ENCODE results near the gene MTERF4. TPM values are rescaled to one million over a fixed set of nuclear protein-coding genes. Genes with fewer than 3 reads are reported as not detected.
A peak's percentile ranks its signal among the peaks of the same experiment; 100 is the strongest.

Gene MTERF4
- polyA plus RNA-seq, 2 of the 4 experiments (the other 2 are of a cell fraction) = 44.9 to 47.1 TPM

GRCh38 chr2:241149925-241150659, 48.0 kb upstream of the MTERF4 start, which contains the start of gene PPP1R7 (continued):
- TF ChIP-seq CEBPB (IDR thresholded peaks at IDR 0.05) (no peak), SREBF2 (IDR thresholded peaks at IDR 0.05) (no peak), MYC (IDR thresholded peaks at IDR 0.05; ENCODE audit: borderline replicate concordance, low read length) (0 out of 2 replicates have a peak, but pooled peaks have one; percentile 18), CTCF (IDR thresholded peaks at IDR 0.05) (no peak), RAD21 (conservative IDR thresholded peaks at IDR 0.05 in 1 of 2, IDR thresholded peaks at IDR 0.05 in 1 of 2) (0 out of 5 replicates have a peak, but pooled peaks of 1 of the 2 experiments have one; percentile 24), ELK1 (IDR thresholded peaks at IDR 0.05; ENCODE audit: low read depth, low read length) (no peak), TFCP2L1 (CRISPR knock-in tag; IDR thresholded peaks at IDR 0.05) (no peak), FOSL2 (IDR thresholded peaks at IDR 0.05) (no peak), FOSL2 (CRISPR knock-in tag; IDR thresholded peaks at IDR 0.05) (no peak), ZSCAN20 (CRISPR knock-in tag; IDR thresholded peaks at IDR 0.05) (no peak), NFE2L2 (conservative IDR thresholded peaks at IDR 0.05; ENCODE audit: low read length) (no peak), HOXB5 (CRISPR knock-in tag; IDR thresholded peaks at IDR 0.05) (no peak), MAFK (IDR thresholded peaks at IDR 0.05; ENCODE audit: partially characterized antibody) (no peak), NR3C1 (IDR thresholded peaks at IDR 0.05) (no peak), HOXA7 (CRISPR knock-in tag; IDR thresholded peaks at IDR 0.05) (no peak), EHMT2 (IDR thresholded peaks at IDR 0.05; ENCODE audit: low read depth) (no peak), POLR2AphosphoS2 (conservative IDR thresholded peaks at IDR 0.05; ENCODE audit: low read length) (no peak), RFX5 (IDR thresholded peaks at IDR 0.05) (no peak), MAZ (IDR thresholded peaks at IDR 0.05; ENCODE audit: borderline replicate concordance, low read depth, low read length) (no peak), MAX (IDR thresholded peaks at IDR 0.05) (peak; percentile 15; the same call in 1 of the 2 replicates), CBX8 (IDR thresholded peaks at IDR 0.05) (no peak), FOSB (CRISPR knock-in tag; IDR thresholded peaks at IDR 0.05) (no peak), JUN (IDR thresholded peaks at IDR 0.05) (peak in 1 of 2 experiments; percentile 70; a peak in 3 of 5 replicates), HOXB13 (CRISPR knock-in tag; IDR thresholded peaks at IDR 0.05; ENCODE audit: low read depth) (no peak), BHLHE40 (IDR thresholded peaks at IDR 0.05; ENCODE audit: low read depth, low read length) (no peak), CBX2 (IDR thresholded peaks at IDR 0.05; ENCODE audit: borderline replicate concordance, low read depth) (no peak), ZNF302 (CRISPR knock-in tag; IDR thresholded peaks at IDR 0.05) (no peak)

DNA sequence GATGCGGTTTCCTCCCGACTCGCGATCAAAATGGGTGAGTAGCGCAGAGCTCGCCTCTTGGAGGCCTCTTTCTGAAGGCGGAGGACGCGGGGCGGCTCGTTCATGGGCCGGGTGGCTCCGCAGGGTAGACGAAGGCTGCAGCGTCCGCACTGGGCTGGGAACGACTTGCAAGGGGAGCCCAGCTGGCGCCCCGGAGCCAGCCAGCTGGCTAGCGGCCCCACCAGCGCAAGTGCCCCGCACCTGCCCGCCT, 47.5 kb upstream of the MTERF4 start:
- Histone ChIP-seq H3K4me2 (peak overlapping the region; percentile 96), H3K4me1 (peaks cover 13% of the 10 kb centered on the region), H3K9me3 (no peaks in the 10 kb centered on the region), H3K27ac (peak overlapping the region; percentile 50 to 89), H3K4me3 (peak overlapping the region; percentile 81)
- ATAC-seq = peak; percentile 59 to 63
- no peak for FAIRE-seq
- WGBS (ENCODE audit: missing lambda C conversion rate) = 6% methylated on average over 9 of the region's 23 CpGs
- DNase-seq (ENCODE audit: low read depth in 1 of 2, low spot score in 1 of 2) = no peak
- ChIA-PET POLR2A (interaction anchor here (0.9 to 1.5 kb wide), 4 partner anchors 48 to 563 kb away, joined by 3 to 9 read pairs (median 3); partner anchors contain the start of genes CAPN10, HDLBP, ING5 and MTERF4), CTCF (interaction anchor here (1.1 to 2.0 kb wide), 4 partner anchors 9 to 235 kb away, joined by 3 to 5 read pairs (median 4); no protein-coding TSS in a partner anchor)
- TF ChIP-seq RNF2 (IDR thresholded peaks at IDR 0.05; ENCODE audit: borderline replicate concordance, low read depth) (0 out of 2 replicates have a peak, but pooled peaks have one; percentile 57), HOXB13 (CRISPR knock-in tag; IDR thresholded peaks at IDR 0.05; ENCODE audit: low read depth) (no peak), PHF8 (IDR thresholded peaks at IDR 0.05; ENCODE audit: borderline replicate concordance, low read depth) (peak; percentile 54; the same call in 1 of the 2 replicates), MYC (IDR thresholded peaks at IDR 0.05; ENCODE audit: borderline replicate concordance, low read length) (0 out of 2 replicates have a peak, but pooled peaks have one; percentile 15), TFCP2L1 (CRISPR knock-in tag; IDR thresholded peaks at IDR 0.05) (no peak)
- TF ChIP-seq, protein P1, sequence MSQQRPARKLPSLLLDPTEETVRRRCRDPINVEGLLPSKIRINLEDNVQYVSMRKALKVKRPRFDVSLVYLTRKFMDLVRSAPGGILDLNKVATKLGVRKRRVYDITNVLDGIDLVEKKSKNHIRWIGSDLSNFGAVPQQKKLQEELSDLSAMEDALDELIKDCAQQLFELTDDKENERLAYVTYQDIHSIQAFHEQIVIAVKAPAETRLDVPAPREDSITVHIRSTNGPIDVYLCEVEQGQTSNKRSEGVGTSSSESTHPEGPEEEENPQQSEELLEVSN (IDR thresholded peaks at IDR 0.05; ENCODE audit: borderline replicate concordance, low read depth) = peak; percentile 23; the same call in 1 of the 2 replicates
